ENCODE data around the gene STOX1. TPM values are rescaled to one million over a fixed set of nuclear protein-coding genes. Genes with fewer than 3 reads are reported as not detected.

Gene STOX1
- total RNA-seq, 1 experiment from 2014 or later, result 5.9 TPM

DNA sequence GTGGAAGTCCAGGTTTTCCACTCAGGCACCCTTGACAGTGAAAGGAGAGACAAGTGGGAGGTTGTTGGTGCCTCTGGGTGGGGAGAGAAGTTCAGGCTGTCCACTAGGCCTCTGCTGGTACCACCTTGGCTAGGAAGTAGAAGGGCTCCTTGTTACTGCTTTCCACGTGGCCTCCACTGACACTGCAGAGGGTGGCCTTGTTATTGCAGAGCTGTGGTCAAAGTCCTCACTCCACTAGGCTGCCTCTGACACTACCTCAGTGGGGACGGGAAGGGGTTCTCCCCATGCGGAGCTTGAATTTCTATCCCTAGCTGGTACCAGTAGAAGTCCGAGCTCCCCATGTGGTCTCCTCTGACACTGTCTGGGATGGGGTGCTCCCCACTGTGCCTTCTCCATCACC, 14.9 kb upstream of the STOX1 start:
- H4K20me1 ChIP-seq (ENCODE audit: insufficient read depth), result no peaks in the 10 kb centered on the region
- no peaks in the 10 kb centered on the region for H3K36me3 ChIP-seq (ENCODE audit: control insufficient read depth in 1 of 2, insufficient read depth in 2 of 2, low read length in 2 of 2)
- H3K9ac ChIP-seq (ENCODE audit: low read length), result no peak overlapping the region
- H2AFZ ChIP-seq (ENCODE audit: low read depth, low read length, poor library complexity, severe bottlenecking), result no peak overlapping the region
- no peaks in the 10 kb centered on the region for H3K79me2 ChIP-seq (ENCODE audit: insufficient read depth, low read length)
- H3K9me2 ChIP-seq (ENCODE audit: insufficient read depth), result no peaks in the 10 kb centered on the region
- RAD21 ChIA-PET (ENCODE audit: low non-redundant PET in 1 of 2, low total read pairs in 2 of 2, uncharacterized antibody in 2 of 2, unreplicated experiment in 2 of 2), result no interaction called here
- CTCF ChIA-PET, result no interaction called here
- POLR2A ChIA-PET, result no interaction called here
- H3K27ac ChIP-seq (ENCODE audit: low read depth, low read length), result no peak overlapping the region
- no peak for DNase-seq (ENCODE audit: low read depth, low spot score)
- TF ChIP-seq JUND (IDR thresholded peaks at IDR 0.05) (no peak), POLR2A (IDR thresholded peaks at IDR 0.05; ENCODE audit: borderline replicate concordance, extremely low read depth, insufficient read depth, insufficient read length) (no peak), EGR1 (IDR thresholded peaks at IDR 0.05; ENCODE audit: low read depth) (no peak), TCF7L2 (IDR thresholded peaks at IDR 0.05; ENCODE audit: borderline replicate concordance, extremely low read depth, insufficient read depth, insufficient read length) (no peak), FOSL1 (IDR thresholded peaks at IDR 0.05; ENCODE audit: low read depth) (no peak), EZH2 (IDR thresholded peaks at IDR 0.05) (no peak), EZH2phosphoT487 (IDR thresholded peaks at IDR 0.05; ENCODE audit: borderline replicate concordance) (no peak), ELF1 (IDR thresholded peaks at IDR 0.05; ENCODE audit: borderline replicate concordance, low read depth) (no peak), ZFX (IDR thresholded peaks at IDR 0.05) (no peak), RAD21 (IDR thresholded peaks at IDR 0.05; ENCODE audit: low read depth) (no peak)
- TF ChIP-seq, protein P1, sequence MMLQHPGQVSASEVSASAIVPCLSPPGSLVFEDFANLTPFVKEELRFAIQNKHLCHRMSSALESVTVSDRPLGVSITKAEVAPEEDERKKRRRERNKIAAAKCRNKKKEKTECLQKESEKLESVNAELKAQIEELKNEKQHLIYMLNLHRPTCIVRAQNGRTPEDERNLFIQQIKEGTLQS (IDR thresholded peaks at IDR 0.05), result no peak
- TF ChIP-seq, protein P2, sequence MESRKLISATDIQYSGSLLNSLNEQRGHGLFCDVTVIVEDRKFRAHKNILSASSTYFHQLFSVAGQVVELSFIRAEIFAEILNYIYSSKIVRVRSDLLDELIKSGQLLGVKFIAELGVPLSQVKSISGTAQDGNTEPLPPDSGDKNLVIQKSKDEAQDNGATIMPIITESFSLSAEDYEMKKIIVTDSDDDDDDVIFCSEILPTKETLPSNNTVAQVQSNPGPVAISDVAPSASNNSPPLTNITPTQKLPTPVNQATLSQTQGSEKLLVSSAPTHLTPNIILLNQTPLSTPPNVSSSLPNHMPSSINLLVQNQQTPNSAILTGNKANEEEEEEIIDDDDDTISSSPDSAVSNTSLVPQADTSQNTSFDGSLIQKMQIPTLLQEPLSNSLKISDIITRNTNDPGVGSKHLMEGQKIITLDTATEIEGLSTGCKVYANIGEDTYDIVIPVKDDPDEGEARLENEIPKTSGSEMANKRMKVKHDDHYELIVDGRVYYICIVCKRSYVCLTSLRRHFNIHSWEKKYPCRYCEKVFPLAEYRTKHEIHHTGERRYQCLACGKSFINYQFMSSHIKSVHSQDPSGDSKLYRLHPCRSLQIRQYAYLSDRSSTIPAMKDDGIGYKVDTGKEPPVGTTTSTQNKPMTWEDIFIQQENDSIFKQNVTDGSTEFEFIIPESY (IDR thresholded peaks at IDR 0.05; ENCODE audit: extremely low read depth, insufficient replicate concordance, low read length), result no peak
- no peak overlapping the region for H3K4me3 ChIP-seq (replicated peaks in 1 of 2; ENCODE audit: low read depth in 1 of 2, low read length in 2 of 2)
- no peak for ATAC-seq
- no TSS peak for BruUV-seq (replicated peaks)
- no peaks in the 10 kb centered on the region for H3K9me3 ChIP-seq (ENCODE audit: control insufficient read depth in 1 of 2, insufficient read depth in 1 of 2, low read depth in 1 of 2, low read length in 2 of 2)
- peaks cover 4 to 9% of the 10 kb centered on the region in 2 experiments; a peak in 2 of 4 replicates for H3K4me1 ChIP-seq (ENCODE audit: control insufficient read depth in 1 of 2, insufficient read depth in 2 of 2, low read length in 2 of 2)
- intact Hi-C loops (cut with micrococcal nuclease), result no loop called here
- no peaks in the 10 kb centered on the region for H3K27me3 ChIP-seq (ENCODE audit: insufficient read depth, low read length)
- no peak overlapping the region for H3K4me2 ChIP-seq (ENCODE audit: low read length)

Measured in HCT116 (cell line).